ENCODE data around the gene NPHP4. TPM values are rescaled to one million over a fixed set of nuclear protein-coding genes. Genes with fewer than 3 reads are reported as not detected.
"Not testable (repeated sequence)": the region's sequence is repeated elsewhere in the genome, so short reads cannot be mapped to it uniquely, and the experiment has no call there.

The NPHP4 gene
- total RNA-seq, 1 experiment from 2014 or later: 2.4 TPM

GRCh38 chr1:5911871-5912271, 80.4 kb downstream of the NPHP4 start:
- DNase-seq (ENCODE audit: low spot score): no peak

- no peak for DNase-seq (ENCODE audit: low spot score)
These were observed 81.1 kb downstream of the NPHP4 start for GRCh38 chr1:5911157-5911556.

- no peak for DNase-seq (ENCODE audit: low spot score)
These were observed 81.6 kb downstream of the NPHP4 start for GRCh38 chr1:5910666-5911065.

- DNase-seq (ENCODE audit: low spot score): no peak
These were observed 82.0 kb downstream of the NPHP4 start for GRCh38 chr1:5910276-5910620.

GRCh38 chr1:5909576-5910275, 82.5 kb downstream of the NPHP4 start:
- no peak for DNase-seq (ENCODE audit: low spot score)

- no peak for DNase-seq (ENCODE audit: low spot score)
These were observed 83.5 kb downstream of the NPHP4 start for GRCh38 chr1:5908461-5909375.

GRCh38 chr1:5907966-5908365, 84.3 kb downstream of the NPHP4 start:
- no peak for DNase-seq (ENCODE audit: low spot score)

- no peak for DNase-seq (ENCODE audit: low spot score)
These were observed 84.8 kb downstream of the NPHP4 start for GRCh38 chr1:5907386-5907785.

- DNase-seq (ENCODE audit: low spot score): no peak
These were observed 85.3 kb downstream of the NPHP4 start for GRCh38 chr1:5906966-5907365.

- DNase-seq (ENCODE audit: low spot score): no peak
These were observed 86.1 kb downstream of the NPHP4 start for GRCh38 chr1:5906116-5906515.

- DNase-seq (ENCODE audit: low spot score): no peak
These were observed 86.8 kb downstream of the NPHP4 start for GRCh38 chr1:5905436-5905835.

- no peak for DNase-seq (ENCODE audit: low spot score)
These were observed 87.7 kb downstream of the NPHP4 start for GRCh38 chr1:5904551-5904950.

GRCh38 chr1:5903680-5904079, 88.5 kb downstream of the NPHP4 start:
- DNase-seq (ENCODE audit: low spot score): no peak

GRCh38 chr1:5903031-5903430, 89.2 kb downstream of the NPHP4 start:
- DNase-seq (ENCODE audit: low spot score): no peak

- no peak for DNase-seq (ENCODE audit: low spot score)
These were observed 90.4 kb downstream of the NPHP4 start for GRCh38 chr1:5901841-5902240.

GRCh38 chr1:5901150-5901549, 91.1 kb downstream of the NPHP4 start:
- DNase-seq (ENCODE audit: low spot score): no peak

GRCh38 chr1:5898266-5898665, 94.0 kb downstream of the NPHP4 start:
- DNase-seq (ENCODE audit: low spot score): no peak

GRCh38 chr1:5896706-5897660, 95.2 kb downstream of the NPHP4 start:
- DNase-seq (ENCODE audit: low spot score): no peak

GRCh38 chr1:5895446-5896406, 96.5 kb downstream of the NPHP4 start:
- DNase-seq (ENCODE audit: low spot score): no peak

- not testable (repeated sequence) for DNase-seq (ENCODE audit: low spot score)
These were observed 98.4 kb downstream of the NPHP4 start for GRCh38 chr1:5893699-5894278.
